K562 (cell line): Measurements from ENCODE around the gene WDR46.

Experiments used
- EHMT2 ChIP-seq: fragments of 450-650 bp; IDR thresholded peaks from 2 replicates; pipeline ENCODE4 v1.6.1; 2018; ENCODE audit warnings: antibody characterized with exemption
- JUNB ChIP-seq: fragments of 450-650 bp; formaldehyde crosslinking; conservative IDR thresholded peaks from 2 replicates; pipeline ENCODE4 v1.4.0; 2020; ENCODE audit warnings: mild to moderate bottlenecking
- NFATC3 ChIP-seq: fragments of 450-650 bp; IDR thresholded peaks from 2 replicates; pipeline ENCODE4 v1.6.1; 2017; ENCODE audit warnings: mild to moderate bottlenecking
- NR2F6 ChIP-seq: fragments of 450-650 bp; formaldehyde crosslinking; IDR thresholded peaks from 2 replicates; pipeline ENCODE4 v1.4.0; 2020; ENCODE audit warnings: mild to moderate bottlenecking
- POLR2A ChIP-seq: fragments of 450-650 bp; conservative IDR thresholded peaks from 2 replicates; pipeline ENCODE4 v1.6.1; 2016
- SP1 ChIP-seq: sonication (generic); formaldehyde crosslinking; IDR thresholded peaks from 2 replicates; pipeline ENCODE4 v1.8.1; 2022; ENCODE audit warnings: mild to moderate bottlenecking, missing genetic modification reagents
- YY1 ChIP-seq, 3 experiments: IDR thresholded peaks; 2 replicates each; pipeline ENCODE4 v1.6.1; 2011; ENCODE audit warnings: low read length in 2 of 3, mild to moderate bottlenecking in 2 of 3, moderate library complexity in 2 of 3, borderline replicate concordance in 1 of 3, control low read depth in 1 of 3, low read depth in 1 of 3; ENCODE audit not compliant: insufficient read depth in 3 of 3, insufficient replicate concordance in 2 of 3, control insufficient read depth in 1 of 3, insufficient read length in 1 of 3; ENCODE audit errors: extremely low read depth in 1 of 3
- ZC3H4 ChIP-seq: sonication (generic); formaldehyde crosslinking; IDR thresholded peaks from 2 replicates; pipeline ENCODE4 v1.9.0; 2021; ENCODE audit warnings: missing genetic modification reagents, borderline replicate concordance
- ZNF124 ChIP-seq: sonication (generic); formaldehyde crosslinking; IDR thresholded peaks from 2 replicates; pipeline ENCODE4 v1.8.1; 2022; ENCODE audit warnings: missing genetic modification reagents
- ZNF699 ChIP-seq: fragments of 250-450 bp; sonication (Bioruptor Pico); IDR thresholded peaks from 2 replicates; pipeline ENCODE4 v1.8.0; 2021; ENCODE audit warnings: mild to moderate bottlenecking, moderate library complexity; ENCODE audit not compliant: insufficient replicate concordance

DNA sequence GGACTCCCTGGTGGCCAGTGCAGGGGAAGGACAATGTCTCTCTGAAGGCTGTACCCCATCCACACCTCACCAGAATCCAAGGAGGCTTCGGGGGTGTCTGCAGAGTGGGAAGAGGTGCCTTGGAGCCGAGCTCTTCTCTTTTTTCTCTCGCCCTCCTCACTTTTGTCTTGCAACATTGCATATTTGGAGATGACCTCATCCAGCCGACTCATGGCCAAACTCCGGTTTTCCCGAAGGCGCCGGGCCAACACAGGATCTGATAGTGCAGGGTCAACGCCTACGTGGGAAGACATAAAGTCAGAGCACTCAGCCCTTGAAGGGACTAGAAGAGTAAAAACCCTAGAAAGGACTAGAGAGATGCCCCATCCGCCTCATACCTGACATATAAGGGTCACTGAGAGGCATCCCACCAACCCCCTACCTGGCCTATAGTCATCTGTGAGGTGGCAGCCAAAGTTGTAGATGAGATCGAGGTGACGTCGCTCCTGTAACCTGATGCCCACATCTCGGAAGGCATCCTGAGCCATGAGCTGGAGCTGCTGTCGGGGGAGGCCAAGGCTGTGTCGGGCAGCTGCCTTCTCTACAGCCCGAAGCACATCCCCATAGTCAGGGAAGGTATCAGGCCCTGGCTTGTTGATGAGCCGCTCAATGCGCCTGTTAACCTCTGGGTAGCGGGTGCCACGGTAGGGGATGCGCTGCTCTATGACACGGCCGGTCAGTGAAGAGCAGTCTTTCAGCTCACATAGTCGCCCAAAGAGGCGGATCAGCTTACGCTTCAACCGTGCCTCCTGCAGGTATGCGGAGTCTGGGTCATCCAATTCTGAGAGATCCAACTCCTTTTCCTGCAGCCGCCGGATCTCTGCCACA, 31.5 kb upstream of the WDR46 start:
- TF ChIP-seq NFATC3: no peak
- TF ChIP-seq ZC3H4: no peak
- no peak for TF ChIP-seq JUNB (CRISPR knock-in tag)
- no peak for TF ChIP-seq EHMT2
- TF ChIP-seq YY1 (IDR thresholded peaks at IDR 0.05; ENCODE audit: borderline replicate concordance in 1 of 3, control insufficient read depth in 1 of 3, extremely low read depth in 1 of 3, insufficient read depth in 3 of 3, insufficient read length in 1 of 3, insufficient replicate concordance in 2 of 3, low read depth in 1 of 3, low read length in 2 of 3): no peak
- no peak for TF ChIP-seq POLR2A
- no peak for TF ChIP-seq ZNF124 (CRISPR knock-in tag)
- peak; percentile 52; the same call in 1 of the 2 replicates for TF ChIP-seq SP1 (CRISPR knock-in tag)
- no peak for TF ChIP-seq ZNF699 (CRISPR knock-in tag)
- TF ChIP-seq NR2F6 (CRISPR knock-in tag): no peak
